Right lobe of liver (tissue), 4 donors: Measurements from ENCODE around the gene TCP11L2.

Experiments
- CTCF ChIP-seq, 4 donors: fragments of 200-600 bp in 3 of 4; fragments of 450-650 bp in 1 of 4; IDR thresholded peaks; one replicate each; pipeline versions ENCODE4 v1.5.1 to v1.8.0; 2016 to 2022; ENCODE audit warnings: antibody characterized with exemption in 4 of 4, mild to moderate bottlenecking in 2 of 4
- POLR2A ChIP-seq: fragments of 450-650 bp; IDR thresholded peaks from one replicate; pipeline ENCODE4 v1.6.1; 2017; ENCODE audit warnings: antibody characterized with exemption, mild to moderate bottlenecking
- donor health status: DM: no; HTN: no; CAD: no.
- donor health status: DM: no; HTN: no; CAD: no.
- donor health status: DM: no; HTN: yes; CAD: no.

DNA sequence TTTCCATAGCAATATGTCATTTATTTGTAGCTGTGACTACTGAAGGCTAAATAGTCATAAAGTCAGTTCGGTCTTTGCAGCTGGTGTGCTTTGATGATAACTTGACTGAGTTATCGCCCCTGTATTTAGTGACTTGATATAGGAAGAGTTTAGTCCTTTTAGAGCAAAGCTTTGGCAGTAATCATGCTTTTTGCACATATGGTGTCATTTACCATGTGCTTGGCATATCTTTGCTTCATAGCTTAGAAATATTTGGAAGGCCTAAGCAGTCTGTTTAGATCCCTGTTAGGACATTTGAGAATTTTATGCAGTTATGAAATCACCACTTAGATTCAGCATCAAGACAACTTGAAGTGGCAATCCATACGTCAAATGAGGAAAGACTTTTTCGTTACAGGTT lies 86.6 kb downstream of the TCP11L2 start:
- TF ChIP-seq CTCF (IDR thresholded peaks at IDR 0.05) (no peak), POLR2A (no peak)
